NCI-H1417 treated with DMSO at 0.1 percent for 48 hours (cell line): ENCODE data around the gene RAB11A.

Source experiments
- DNase-seq: peaks from one replicate; lab custom pipeline; 2025; lab: John Stamatoyannopoulos, UW

Gene RAB11A

DNA sequence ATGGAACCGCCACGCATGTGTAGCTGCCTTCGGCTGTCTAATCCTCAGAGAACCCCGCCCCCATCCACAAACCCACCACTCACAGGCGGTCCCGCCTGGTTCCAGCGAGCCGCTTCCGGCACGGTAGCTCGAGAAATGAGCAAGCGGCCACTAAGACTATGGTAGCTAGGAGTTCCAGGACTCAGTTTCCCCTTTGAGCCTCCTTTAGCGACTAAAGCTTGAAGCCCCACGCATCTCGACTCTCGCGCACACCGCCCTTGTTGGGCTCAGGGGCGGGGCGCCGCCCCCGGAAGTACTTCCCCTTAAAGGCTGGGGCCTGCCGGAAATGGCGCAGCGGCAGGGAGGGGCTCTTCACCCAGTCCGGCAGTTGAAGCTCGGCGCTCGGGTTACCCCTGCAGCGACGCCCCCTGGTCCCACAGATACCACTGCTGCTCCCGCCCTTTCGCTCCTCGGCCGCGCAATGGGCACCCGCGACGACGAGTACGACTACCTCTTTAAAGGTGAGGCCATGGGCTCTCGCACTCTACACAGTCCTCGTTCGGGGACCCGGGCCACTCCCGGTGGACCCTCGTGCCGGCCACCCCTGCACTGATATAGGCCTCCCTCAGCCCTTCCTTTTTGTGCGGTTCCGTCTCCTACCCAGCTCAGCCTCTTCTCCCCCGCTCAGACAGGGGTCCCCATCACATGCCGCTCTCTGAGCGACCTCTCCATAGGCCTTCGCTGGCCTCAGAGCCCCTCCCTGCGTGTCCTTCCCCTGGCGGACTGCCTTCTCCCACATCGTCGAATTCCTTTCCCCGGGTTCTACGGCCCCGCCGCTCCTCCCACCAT lies at the start of gene RAB11A:
Gene RAB11A, plus strand, starts transcription at position 366 of the 828 bp plus-strand sequence. Its CDS starts 95 bp downstream, at position 461.
- peak; percentile 99 for DNase-seq

DNA sequence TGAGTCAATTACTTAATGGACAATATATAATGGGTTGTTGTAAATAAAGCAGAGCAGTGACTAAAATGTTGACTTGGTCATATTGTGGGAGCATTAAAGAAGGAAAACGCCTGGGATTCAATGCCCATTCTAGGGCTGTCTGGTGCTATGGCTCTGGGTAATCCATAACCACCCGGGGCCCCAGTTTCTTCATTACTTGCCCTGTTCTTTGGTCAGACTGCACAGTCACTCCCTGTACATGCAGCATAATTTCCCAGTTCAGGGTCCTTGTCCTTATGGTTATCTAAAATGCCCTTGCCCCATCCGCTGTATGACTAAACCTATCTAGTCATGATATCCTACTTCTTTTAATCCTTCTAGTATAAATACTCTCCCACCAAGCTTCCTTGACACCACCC lies 49.7 kb upstream of the RAB11A start:
- DNase-seq: no peak

- no peak for DNase-seq
These were observed 48.2 kb upstream of the RAB11A start for GRCh38 chr15:65821070-65821469.

GRCh38 chr15:65822316-65822715 lies 47.0 kb upstream of the RAB11A start:
- no peak for DNase-seq

GRCh38 chr15:65824031-65824743 lies 45.1 kb upstream of the RAB11A start:
- DNase-seq: peak; percentile 16

DNA sequence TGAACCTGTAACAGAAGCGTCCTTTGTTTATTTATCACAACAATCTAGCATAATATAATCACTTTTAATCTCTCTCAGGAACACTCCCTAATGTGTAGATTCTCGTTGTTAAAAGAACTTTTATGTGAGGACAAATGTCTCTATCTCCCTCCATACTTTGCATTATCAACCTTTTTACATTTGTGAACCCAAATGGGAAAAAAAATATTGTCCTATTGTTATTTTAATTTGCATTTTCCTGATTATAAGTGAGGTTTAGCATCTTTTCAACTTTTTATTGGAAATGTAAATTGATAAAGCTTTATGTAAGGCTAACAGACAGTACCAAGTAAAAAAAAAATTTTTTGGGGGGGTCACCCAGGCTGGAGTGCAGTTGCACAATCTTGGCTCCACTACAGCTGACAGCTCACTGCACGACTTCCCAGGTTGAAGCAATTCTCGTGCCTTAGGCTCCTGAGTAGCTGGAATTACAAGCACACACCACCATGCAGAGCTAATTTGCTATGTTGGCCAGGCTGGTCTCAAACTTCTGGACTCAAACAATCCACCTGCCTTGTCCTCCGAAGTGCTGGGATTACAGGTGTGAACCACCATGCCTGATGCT lies 44.2 kb upstream of the RAB11A start:
- no peak for DNase-seq

DNA sequence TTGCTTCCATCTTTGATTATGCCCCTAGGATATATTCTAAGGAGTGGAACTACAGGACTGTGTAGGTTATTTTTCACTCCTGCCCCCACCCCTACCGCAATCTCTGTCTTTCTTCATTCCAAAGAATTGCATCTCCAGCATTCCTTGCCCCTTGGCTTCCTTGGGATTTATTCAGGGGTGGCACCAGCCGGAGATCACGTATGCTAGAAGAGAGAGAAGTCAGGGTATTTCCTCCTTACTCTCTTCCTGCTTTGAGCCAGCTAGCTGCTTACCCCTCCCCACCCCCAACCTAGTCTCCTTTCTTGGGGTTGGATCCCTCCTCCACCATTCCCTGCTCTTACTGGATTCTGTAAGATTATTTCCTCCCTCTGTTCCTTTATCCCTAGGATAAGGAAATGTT lies 42.2 kb upstream of the RAB11A start:
- DNase-seq: no peak

DNA sequence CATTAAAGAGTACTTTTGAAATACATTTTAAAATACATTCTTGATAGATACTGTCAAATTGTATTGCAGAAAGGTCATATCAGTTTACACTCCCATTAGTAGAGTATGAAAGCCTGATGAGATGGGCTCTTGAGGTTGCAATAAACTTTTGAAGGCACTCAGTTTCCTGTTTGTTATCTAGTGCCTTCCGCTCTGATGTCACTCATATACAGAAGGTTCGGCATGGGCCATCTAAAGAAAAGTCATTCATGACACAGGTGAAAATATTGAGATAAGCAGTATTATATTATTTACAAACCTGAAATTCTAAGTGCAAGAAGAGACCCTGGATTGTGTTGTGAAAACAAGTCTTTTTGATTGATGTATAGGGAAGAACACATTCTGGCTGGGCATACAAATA lies 40.7 kb upstream of the RAB11A start:
- no peak for DNase-seq

GRCh38 chr15:65829130-65829764 lies 40.0 kb upstream of the RAB11A start:
- DNase-seq: peak; percentile 21

- peak; percentile 99 for DNase-seq
These were observed 36.5 kb upstream of the RAB11A start for GRCh38 chr15:65832549-65833364.

GRCh38 chr15:65833501-65834205 lies 35.6 kb upstream of the RAB11A start:
- no peak for DNase-seq

DNA sequence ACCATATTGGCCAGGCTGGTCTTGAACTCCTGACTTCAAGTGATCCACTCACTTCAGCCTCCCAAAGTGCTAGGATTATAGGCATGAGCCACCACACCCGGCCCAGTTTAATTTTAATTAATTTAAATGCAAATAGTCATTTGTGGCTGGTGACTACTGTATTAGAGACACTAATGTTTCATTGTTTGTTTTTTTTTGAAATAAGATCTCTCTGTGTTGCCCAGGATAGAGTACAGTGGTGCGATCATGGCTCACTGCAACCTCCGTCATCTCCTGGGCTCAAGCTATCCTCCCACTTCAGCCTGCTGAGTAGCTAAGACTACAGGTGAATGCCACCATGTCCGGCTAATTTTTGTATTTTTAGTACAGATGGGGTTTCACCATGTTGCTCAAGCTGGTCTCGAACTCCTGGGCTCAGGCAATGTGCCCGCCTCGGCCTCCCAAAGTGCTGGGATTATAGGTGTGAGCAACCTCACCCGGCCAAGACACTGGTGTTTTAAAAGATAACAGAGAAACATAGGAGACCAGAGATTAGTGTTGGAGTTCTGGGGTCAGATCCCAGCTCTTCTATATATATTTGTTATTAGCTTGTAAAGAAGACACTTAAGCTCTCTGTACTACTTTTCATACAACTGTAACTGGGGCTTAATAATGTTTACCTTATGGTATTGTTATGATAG lies 34.5 kb upstream of the RAB11A start:
- DNase-seq: no peak

DNA sequence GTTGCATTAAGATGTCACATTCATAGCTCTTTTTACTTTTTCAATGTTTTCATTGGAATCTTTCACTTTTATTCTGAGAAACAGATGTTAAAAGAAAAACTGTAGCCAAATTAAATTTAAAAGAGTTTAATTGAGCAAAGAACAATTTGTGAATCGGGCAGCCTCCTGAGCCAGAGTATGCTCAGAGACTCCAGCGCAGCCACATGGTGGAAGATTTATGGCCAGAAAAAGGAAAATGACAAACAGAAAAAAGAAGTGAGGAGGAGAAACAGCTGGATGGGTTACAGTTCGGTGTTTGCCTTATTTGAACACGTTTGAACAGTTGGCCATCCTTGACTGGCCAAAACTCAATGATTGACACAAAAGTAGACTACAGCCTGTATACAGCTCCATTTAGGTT lies 33.8 kb upstream of the RAB11A start:
- no peak for DNase-seq

- DNase-seq: no peak
These were observed 32.6 kb upstream of the RAB11A start for GRCh38 chr15:65836665-65837064.

DNA sequence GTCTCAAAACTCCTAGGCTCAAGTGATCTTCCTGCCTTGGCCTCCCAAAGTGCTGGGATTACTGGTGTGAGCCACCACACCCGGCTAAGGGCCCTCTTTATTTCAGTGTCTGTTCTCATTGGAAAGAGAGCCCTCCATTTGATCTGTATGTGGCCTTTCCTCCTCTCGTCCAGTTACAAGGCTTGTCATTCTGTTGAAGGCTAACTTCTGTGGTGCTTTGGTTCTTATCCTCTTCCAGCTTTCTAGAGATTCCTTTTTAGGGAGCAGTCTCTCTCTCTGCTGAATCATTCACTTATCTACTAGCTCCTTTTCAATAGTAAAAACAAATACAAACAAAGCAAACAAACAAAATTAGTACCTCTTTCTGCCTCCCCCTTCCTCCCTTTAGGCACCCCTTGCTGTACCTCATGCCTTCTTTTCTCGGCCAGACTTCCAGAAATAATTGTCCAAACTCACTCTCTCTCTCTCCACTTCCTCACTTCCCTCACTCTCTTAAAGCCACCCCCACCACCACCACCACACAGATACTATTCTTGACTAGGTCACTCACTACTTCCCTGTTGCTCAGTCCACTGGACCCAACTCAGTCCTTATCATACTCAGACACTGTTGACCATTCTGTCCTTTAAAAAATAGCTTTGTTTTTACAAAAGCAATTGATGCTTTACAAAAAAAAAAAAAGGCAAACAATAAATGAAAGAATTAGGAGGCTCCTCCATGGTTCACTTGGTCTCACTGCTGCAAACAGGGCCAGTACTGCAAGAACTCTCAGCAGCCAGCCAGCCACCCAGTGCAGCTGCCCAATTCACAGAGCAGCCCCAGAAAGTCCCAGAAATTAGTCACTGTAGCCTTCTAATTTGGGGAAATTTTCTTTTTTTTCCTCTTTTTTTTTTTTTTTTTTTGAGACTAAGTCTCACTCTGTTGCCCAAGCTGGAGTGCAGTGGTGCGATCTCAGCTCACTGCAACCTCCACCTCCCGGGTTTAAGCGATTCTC lies 31.7 kb upstream of the RAB11A start:
- no peak for DNase-seq

DNA sequence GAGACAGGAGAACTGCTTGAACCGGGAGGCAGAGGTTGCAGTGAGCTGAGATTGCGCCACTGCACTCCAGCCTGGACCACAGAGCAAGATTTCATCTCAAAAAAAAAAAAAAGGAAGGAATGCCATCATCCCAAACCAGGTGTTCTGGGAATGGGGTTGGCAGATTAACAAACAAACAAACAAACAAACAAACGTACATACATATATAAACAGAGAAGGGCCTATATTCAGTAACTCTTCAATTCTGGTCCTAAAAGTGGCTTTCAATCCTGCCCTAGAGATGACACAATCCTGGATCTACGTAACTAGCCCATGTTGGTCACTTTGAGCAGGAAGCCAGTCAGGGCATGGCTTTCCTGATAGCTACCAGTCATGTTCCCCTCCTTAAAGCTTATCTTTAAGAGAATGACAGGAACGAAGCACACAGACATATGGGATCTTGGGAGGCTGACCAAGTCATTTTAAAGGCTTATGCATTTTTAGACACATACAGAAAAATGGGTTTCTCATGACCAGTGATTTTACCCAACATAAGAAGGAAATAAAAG lies 29.9 kb upstream of the RAB11A start:
- no peak for DNase-seq

GRCh38 chr15:65839985-65840384 lies 29.3 kb upstream of the RAB11A start:
- no peak for DNase-seq

- no peak for DNase-seq
These were observed 28.0 kb upstream of the RAB11A start for GRCh38 chr15:65841121-65841930.
